Measurements from ENCODE around the gene GMDS. TPM values are rescaled to one million over a fixed set of nuclear protein-coding genes. Genes with fewer than 3 reads are reported as not detected.

The GMDS gene
- polyA plus RNA-seq, 1 donor (not counting 4 experiments of a cell fraction or from before 2014, with no cell fraction given) = 22.1 TPM

DNA sequence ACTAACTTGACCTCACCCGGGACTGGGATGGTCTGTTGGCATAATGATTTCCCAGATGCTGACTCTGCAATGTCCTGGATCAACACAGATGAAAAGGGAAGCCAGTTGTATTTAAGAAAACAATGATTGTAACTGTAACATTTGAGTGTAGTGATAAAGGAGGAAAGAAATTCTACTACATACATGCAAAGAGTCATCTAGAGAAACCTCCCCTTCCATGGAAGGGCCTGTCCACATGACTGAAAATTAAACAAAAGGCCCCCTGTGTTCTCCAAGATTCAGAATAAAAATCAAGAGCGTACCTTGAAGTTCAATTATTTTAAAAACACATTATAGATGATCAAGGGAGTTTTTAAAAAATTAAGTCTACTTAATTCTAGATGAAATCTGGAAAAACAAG lies 484.5 kb downstream of the GMDS start:
- Histone ChIP-seq H3K4me3 (ENCODE audit: control insufficient read depth in 2 of 3, extremely low read depth in 1 of 3, insufficient read depth in 2 of 3, low read depth in 1 of 3, low read length in 3 of 3) (no peak overlapping the region), H3K4me1 (ENCODE audit: control insufficient read depth, extremely low read depth, insufficient read depth, low read length) (peaks cover 7% of the 10 kb centered on the region), H3K27ac (ENCODE audit: control insufficient read depth, insufficient read depth, low read length) (no peak overlapping the region), H2AFZ (ENCODE audit: control insufficient read depth, low read length) (no peak overlapping the region), H3K9ac (ENCODE audit: control insufficient read depth, extremely low read depth, insufficient read depth, low read length) (no peak overlapping the region), H3K9me1 (ENCODE audit: control insufficient read depth, extremely low read depth, insufficient read depth, low read length) (no peaks in the 10 kb centered on the region), H3K9me3 (ENCODE audit: control insufficient read depth, low read depth, low read length) (no peaks in the 10 kb centered on the region), H4K20me1 (ENCODE audit: control insufficient read depth, extremely low read depth, insufficient read depth, low read length) (no peaks in the 10 kb centered on the region), H3K27me3 (ENCODE audit: control insufficient read depth, extremely low read depth, insufficient read depth, low read length) (no peaks in the 10 kb centered on the region), H3K36me3 (ENCODE audit: control insufficient read depth in 2 of 2, extremely low read depth in 1 of 2, insufficient read depth in 2 of 2, low read length in 2 of 2) (no peaks in the 10 kb centered on the region), H3K4me2 (ENCODE audit: control insufficient read depth, extremely low read depth, insufficient read depth, low read depth, low read length) (no peak overlapping the region), H3K79me2 (ENCODE audit: control insufficient read depth, insufficient read depth, low read length) (no peaks in the 10 kb centered on the region)
- dilution Hi-C loops (cut with MboI; ENCODE audit: extremely low pct_ligation_motif_present, low sequenced_read_pairs) = no loop called here
- TF ChIP-seq EZH2 (IDR thresholded peaks at IDR 0.05; ENCODE audit: low read length) = no peak
- TF ChIP-seq, protein P1, sequence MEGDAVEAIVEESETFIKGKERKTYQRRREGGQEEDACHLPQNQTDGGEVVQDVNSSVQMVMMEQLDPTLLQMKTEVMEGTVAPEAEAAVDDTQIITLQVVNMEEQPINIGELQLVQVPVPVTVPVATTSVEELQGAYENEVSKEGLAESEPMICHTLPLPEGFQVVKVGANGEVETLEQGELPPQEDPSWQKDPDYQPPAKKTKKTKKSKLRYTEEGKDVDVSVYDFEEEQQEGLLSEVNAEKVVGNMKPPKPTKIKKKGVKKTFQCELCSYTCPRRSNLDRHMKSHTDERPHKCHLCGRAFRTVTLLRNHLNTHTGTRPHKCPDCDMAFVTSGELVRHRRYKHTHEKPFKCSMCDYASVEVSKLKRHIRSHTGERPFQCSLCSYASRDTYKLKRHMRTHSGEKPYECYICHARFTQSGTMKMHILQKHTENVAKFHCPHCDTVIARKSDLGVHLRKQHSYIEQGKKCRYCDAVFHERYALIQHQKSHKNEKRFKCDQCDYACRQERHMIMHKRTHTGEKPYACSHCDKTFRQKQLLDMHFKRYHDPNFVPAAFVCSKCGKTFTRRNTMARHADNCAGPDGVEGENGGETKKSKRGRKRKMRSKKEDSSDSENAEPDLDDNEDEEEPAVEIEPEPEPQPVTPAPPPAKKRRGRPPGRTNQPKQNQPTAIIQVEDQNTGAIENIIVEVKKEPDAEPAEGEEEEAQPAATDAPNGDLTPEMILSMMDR (optimal IDR thresholded peaks at IDR 0.05 in 1 of 3, IDR thresholded peaks at IDR 0.05 in 1 of 3, conservative IDR thresholded peaks at IDR 0.05 in 1 of 3; ENCODE audit: extremely low read depth in 1 of 3, insufficient read depth in 2 of 3, low read length in 3 of 3) = no peak
- DNase-seq (ENCODE audit: low read depth, low spot score) (no peak), FAIRE-seq (no peak)

DNA sequence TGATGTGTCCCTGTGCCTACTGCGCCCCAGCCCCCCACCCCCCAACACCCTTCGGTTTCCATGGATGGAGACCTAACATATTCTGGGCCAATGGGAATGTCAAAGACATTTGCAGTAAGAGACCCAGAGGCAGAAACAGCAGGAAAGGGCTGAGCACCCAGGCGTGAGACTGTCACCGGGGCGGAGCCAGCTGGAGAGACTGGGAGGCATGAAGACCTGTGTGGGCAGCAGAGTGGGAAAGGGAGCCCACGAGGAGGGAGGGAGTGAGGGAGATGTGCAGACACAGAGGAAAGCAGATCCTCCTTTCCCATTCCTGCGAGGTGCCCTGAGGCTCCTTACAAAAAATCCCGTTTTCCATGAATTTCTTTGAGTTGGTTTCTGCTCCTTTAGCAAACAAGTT lies 485.5 kb downstream of the GMDS start:
- Histone ChIP-seq H3K9ac (ENCODE audit: control insufficient read depth, extremely low read depth, insufficient read depth, low read length) (no peak overlapping the region), H3K27me3 (ENCODE audit: control insufficient read depth, extremely low read depth, insufficient read depth, low read length) (no peaks in the 10 kb centered on the region), H3K4me1 (ENCODE audit: control insufficient read depth, extremely low read depth, insufficient read depth, low read length) (peaks cover 7% of the 10 kb centered on the region), H3K4me2 (ENCODE audit: control insufficient read depth, extremely low read depth, insufficient read depth, low read depth, low read length) (no peak overlapping the region), H2AFZ (ENCODE audit: control insufficient read depth, low read length) (no peak overlapping the region), H3K9me3 (ENCODE audit: control insufficient read depth, low read depth, low read length) (no peaks in the 10 kb centered on the region), H3K27ac (ENCODE audit: control insufficient read depth, insufficient read depth, low read length) (no peak overlapping the region), H4K20me1 (ENCODE audit: control insufficient read depth, extremely low read depth, insufficient read depth, low read length) (no peaks in the 10 kb centered on the region), H3K36me3 (ENCODE audit: control insufficient read depth in 2 of 2, extremely low read depth in 1 of 2, insufficient read depth in 2 of 2, low read length in 2 of 2) (no peaks in the 10 kb centered on the region), H3K79me2 (ENCODE audit: control insufficient read depth, insufficient read depth, low read length) (no peaks in the 10 kb centered on the region), H3K9me1 (ENCODE audit: control insufficient read depth, extremely low read depth, insufficient read depth, low read length) (no peaks in the 10 kb centered on the region), H3K4me3 (ENCODE audit: control insufficient read depth in 2 of 3, extremely low read depth in 1 of 3, insufficient read depth in 2 of 3, low read depth in 1 of 3, low read length in 3 of 3) (no peak overlapping the region)
- TF ChIP-seq, protein P1 (optimal IDR thresholded peaks at IDR 0.05 in 1 of 3, IDR thresholded peaks at IDR 0.05 in 1 of 3, conservative IDR thresholded peaks at IDR 0.05 in 1 of 3; ENCODE audit: extremely low read depth in 1 of 3, insufficient read depth in 2 of 3, low read length in 3 of 3) = no peak
- TF ChIP-seq EZH2 (IDR thresholded peaks at IDR 0.05; ENCODE audit: low read length) = no peak
- FAIRE-seq = no peak
- dilution Hi-C loops (cut with MboI; ENCODE audit: extremely low pct_ligation_motif_present, low sequenced_read_pairs) = no loop called here
- DNase-seq (ENCODE audit: low read depth, low spot score) = no peak

Data from keratinocyte (primary cell).